ENCODE data around the gene COL6A2.

Gene COL6A2

GRCh38 chr21:46146856-46147255 lies 48.9 kb downstream of the COL6A2 start:
- no peak for DNase-seq

GRCh38 chr21:46147429-46147828 lies 49.5 kb downstream of the COL6A2 start:
- peak; percentile 89 for DNase-seq

DNA sequence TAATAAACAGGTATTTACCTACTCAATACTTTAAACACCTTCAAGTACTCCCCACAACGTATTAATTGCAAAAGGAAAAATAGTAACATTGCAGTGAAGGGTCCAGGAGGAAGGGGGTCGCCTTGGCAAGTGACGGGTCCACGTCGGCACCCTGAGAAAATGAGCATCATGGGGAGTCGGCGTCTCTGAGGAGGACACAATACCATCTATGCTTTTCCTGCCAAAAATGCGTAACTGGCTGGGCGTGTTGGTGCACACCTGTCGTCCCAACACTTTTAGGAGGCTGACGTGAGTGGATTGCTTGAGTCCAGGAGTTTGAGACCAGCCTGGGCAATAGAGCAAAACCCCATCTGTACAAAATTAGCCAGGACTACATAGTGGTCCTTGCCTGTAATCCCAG lies 50.2 kb downstream of the COL6A2 start:
- no peak for DNase-seq

DNA sequence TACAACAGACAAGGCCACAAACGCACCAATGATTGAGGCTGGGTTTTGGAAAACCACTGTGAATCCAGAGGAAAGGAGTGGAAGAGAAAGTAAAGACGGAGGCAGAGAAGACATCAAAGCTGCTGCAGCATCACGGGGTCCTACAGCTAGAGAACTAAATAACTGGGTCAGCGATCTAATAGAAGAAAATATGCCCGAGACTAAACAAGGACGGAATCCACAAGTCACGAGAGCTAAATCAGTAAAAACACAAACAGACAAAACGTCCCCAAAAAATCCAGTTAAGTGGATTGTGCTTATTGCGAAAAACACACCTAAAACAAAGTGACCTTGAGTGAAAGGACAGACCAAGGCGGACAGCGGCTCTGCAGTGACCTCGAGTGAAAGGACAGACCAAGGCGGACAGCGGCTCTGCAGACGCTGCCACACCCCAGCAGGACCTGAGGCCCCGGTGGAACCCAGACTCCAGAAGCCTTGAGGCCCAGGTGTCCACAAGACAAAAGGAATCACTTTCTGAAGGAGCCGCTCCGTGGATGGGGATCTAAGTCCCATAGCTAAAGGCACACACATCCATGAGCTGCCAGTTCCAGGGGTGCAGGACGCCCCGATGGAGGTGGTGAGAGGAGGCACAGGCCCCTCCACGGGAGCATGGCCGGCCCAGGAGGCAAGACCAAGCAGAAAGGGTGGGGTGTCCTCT lies 51.4 kb downstream of the COL6A2 start:
- peak; percentile 12 for DNase-seq

- peak; percentile 22 for DNase-seq
These were observed 52.2 kb downstream of the COL6A2 start for GRCh38 chr21:46150073-46150472.

- DNase-seq: peak; percentile 21
These were observed 52.7 kb downstream of the COL6A2 start for GRCh38 chr21:46150491-46151121.

GRCh38 chr21:46151261-46151988 lies 53.5 kb downstream of the COL6A2 start:
- peak; percentile 3 for DNase-seq

DNA sequence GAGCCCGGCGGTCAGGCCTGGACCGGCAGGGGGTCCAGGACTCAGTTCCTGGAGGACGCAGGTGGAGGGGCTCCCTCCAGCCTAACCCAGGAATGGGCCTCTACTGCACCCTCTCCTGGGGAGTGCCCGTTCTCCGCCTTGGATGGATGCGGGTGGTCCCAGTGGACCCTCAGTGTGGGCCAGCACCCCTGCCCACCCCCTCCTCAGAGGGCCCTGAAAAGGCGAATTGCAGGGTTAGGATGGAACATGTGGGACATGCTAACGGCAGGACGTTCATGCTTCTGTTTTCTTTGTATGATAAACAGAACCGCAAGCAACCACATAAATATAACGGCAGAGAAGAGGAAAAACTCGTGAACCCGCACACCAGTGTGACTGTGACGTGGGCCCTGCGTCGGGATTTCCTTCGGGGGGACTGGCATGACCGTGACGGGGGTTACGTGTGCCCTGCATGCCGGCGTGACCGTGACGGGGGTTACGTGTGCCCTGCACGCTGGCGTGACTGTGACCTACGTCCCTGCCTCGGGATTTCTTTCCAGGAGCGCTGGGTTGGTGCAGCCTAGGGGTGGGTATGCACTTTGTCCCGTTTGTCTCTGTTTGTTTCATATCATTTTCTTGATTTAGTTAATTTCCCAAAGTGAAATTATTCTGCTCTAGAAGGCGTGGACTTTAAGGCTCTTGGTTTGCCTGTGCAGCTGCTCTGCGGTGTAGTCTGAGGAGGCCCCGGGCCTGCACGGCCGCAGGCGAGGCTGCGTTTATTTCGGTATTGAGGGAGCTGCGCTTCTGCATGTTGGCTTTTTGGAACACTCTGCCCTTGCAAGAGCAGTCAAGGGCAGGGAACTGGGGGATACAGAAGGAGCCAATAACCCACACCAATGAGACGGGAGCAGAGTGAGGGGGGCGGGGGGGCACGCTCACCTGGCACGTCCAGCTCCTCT lies 54.3 kb downstream of the COL6A2 start:
- DNase-seq: peak; percentile 14

DNA sequence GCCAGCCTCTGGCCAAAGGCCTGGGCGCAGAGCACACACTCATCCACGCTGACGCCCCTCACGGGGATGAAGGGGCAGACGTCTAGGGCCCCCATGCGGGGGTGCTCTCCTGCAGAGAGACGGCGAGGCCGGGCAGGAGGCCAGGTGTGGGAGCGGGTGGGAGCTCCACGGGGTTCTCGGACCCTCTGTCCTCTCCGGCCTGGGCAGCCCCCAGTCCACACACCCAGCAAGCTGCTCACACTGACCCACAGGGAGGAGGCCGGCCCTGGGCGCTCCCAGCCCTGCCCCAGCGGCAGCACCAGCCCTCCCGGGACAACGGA lies 55.0 kb downstream of the COL6A2 start:
- no peak for DNase-seq

- DNase-seq: peak; percentile 80
These were observed 55.6 kb downstream of the COL6A2 start for GRCh38 chr21:46153247-46154154.

DNA sequence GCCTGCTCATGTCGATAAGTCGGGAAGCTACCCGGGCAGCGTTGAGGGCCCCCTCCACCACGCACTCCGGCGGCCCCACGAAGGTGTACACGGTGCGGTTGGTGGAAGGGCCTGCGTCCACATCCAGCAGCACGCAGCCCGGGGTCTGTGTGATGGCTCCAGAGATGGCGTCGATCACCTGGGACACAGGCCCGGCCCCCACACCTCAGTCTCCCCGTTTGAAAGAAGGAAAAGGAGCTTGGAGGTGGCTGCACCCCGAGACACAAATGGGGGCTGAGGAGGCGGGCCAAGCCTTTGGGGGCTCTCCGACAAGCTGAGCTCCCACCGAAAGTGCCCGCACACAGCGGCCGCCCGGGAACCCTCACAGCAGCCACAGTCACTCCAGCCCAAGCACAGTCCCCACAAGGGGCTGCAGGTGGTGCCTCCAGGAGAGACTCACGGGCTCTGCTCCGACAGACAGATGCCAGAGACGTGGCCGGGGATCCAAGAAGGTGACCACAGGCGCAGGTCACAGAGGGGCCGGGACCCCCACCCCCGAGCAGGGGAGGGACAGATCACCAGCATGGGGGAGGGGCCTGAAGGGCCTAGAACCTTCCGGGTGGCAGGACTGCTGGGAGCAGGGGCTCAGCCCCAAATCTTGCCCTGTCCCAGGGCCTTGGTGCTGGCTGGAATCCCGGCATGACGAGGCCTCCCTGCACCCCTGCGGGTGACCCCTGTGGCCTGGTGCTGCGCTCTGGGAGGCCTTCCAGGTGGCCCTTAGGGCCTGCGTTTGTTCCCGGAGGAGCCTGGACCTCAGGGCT lies 56.4 kb downstream of the COL6A2 start:
- DNase-seq: peak; percentile 5

GRCh38 chr21:46154955-46155513 lies 57.1 kb downstream of the COL6A2 start:
- peak; percentile 2 for DNase-seq

- peak; percentile 7 for DNase-seq
These were observed 57.8 kb downstream of the COL6A2 start, which contains the start of gene FTCD for GRCh38 chr21:46155514-46156377. Gene FTCD, minus strand, starts transcription at chr21:46155579. Its CDS starts 56 bp downstream, at chr21:46155523.

DNA sequence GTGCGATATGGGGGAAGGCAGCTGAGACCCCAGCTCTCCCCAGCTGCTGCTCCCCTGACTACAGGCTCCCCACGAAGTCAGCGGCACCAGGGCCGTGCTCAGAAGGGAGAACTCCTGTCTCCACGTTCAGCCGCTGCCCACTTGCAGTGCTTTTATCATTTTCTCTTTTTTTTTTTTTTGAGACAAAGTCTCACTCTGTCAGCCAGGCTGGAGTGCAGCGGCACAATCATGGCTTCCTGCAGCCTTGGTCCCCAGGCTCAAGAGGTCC lies 58.4 kb downstream of the COL6A2 start:
- DNase-seq: no peak

DNA sequence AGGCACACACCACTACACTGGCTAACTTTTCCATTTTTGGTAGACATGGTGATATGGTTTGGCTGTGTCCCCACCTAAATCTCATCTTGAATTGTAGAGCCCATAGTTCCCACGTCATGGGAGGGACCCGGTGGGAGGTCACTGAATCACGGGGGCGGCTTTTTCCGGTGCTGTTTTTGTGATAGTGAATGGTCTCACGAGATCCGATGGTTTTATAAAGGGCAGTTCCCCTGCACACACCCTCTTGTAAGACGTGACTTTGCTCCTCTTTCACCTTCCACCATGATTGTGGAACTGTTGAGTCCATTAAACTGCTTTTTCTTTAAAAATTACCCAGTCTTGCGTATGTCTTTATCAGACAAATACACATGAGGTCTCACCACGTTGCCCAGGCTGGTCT lies 58.8 kb downstream of the COL6A2 start:
- DNase-seq: no peak

DNA sequence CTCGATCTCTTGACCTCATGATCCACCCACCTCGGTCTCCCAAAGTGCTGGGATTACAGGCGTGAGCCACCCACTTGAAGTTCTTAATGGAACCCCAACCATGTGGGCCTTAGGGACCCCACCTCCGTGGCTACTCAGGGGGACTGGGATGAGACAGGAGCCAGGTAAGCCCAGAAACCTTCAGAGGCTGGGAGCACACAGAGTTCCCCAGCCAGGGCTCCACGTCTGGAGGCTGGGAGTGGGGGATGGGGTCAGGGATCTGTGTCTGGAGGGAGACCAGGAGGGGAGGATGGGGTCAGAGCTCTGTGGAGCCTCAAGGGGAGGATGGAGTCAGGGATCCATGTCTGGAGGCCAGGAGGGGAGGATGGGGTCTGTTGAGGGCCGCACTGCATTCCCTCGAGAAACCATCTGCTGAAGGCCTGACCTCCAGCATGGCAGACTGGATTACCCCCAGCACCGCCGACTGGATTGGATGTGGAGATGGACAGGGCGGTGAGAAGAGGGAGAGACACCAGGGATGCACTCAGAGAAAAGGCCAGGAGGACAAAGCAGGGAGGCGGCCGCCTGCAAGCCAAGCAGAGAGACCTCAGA lies 59.6 kb downstream of the COL6A2 start:
- DNase-seq: no peak

- DNase-seq: peak; percentile 2
These were observed 60.1 kb downstream of the COL6A2 start for GRCh38 chr21:46157987-46158451.

GRCh38 chr21:46158666-46159300 lies 60.9 kb downstream of the COL6A2 start:
- peak; percentile 0 for DNase-seq

DNA sequence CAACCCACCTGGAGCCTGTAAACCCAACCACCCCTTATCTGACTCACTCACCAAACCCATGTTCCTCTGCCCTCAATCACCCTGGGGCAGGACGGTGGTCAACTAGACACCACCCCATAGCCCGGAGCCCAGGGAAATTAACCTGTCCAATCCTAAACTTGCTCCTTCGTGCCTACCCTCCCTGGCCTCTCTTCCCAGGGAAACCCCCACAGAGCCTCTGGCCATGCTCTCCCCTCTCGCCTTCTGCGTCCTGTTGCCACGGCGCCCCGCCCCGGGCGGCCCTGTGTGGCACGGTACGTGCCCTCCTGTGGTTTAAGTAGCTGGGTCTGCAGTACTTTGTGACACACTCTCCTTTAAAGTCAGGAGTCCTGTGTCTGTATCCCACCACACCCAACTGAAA lies 61.5 kb downstream of the COL6A2 start:
- no peak for DNase-seq

All from 8988T (cell line).